ENCODE data around the gene HHIPL2. TPM values are rescaled to one million over a fixed set of nuclear protein-coding genes. Genes with fewer than 3 reads are reported as not detected.

Gene HHIPL2
- polyA plus RNA-seq, 4 donors = 0.48 to 1.8 (median 1.1) TPM

Other genes with a start within 250 kb of the HHIPL2 start
- gene TAF1A, start 41.8 kb upstream of the HHIPL2 start, polyA plus RNA-seq (ENCODE audit: insufficient read length in 4 of 4) = 10 to 100 TPM; 14.7 to 18.8 (median 15.8) TPM
- gene MIA3, start 70.0 kb upstream of the HHIPL2 start, polyA plus RNA-seq (ENCODE audit: insufficient read length in 4 of 4) = 100 to 1,000 TPM in 1 of 4 donors, 10 to 100 TPM in 3; 54.0 to 102 (median 72.9) TPM
- gene AIDA, start 164.4 kb upstream of the HHIPL2 start, polyA plus RNA-seq (ENCODE audit: insufficient read length in 4 of 4) = 10 to 100 TPM; 60.3 to 77.3 (median 67.6) TPM
- gene BROX, start 164.5 kb upstream of the HHIPL2 start, polyA plus RNA-seq (ENCODE audit: insufficient read length in 4 of 4) = 10 to 100 TPM; 36.9 to 50.4 (median 41.5) TPM
- gene FAM177B, start 189.1 kb upstream of the HHIPL2 start, polyA plus RNA-seq (ENCODE audit: insufficient read length in 4 of 4) = under 1 TPM in 3 of 4 donors, not detected in 1; 0.13 to 0.35 (median 0.22) TPM